Bronchial epithelial cell (primary cell): ENCODE data around the gene AP3S2. TPM values are rescaled to one million over a fixed set of nuclear protein-coding genes. Genes with fewer than 3 reads are reported as not detected.
A peak's percentile ranks its signal among the peaks of the same experiment; 100 is the strongest.
"Not testable (repeated sequence)": the region's sequence is repeated elsewhere in the genome, so short reads cannot be mapped to it uniquely, and the experiment has no call there.

ENCODE experiments used
- DNase-seq: peaks from one replicate; pipeline ENCODE4 v3.0.0-alpha.2; 2010; ENCODE audit warnings: low read depth
- FAIRE-seq: peaks from 2 replicates; lab custom pipeline; 2011; peaks lifted over from hg19 to GRCh38; lab: Jason Lieb, UNC
- H3K27me3 ChIP-seq: 2 replicates; pipeline ENCODE4 v1.5.1; 2011; ENCODE audit warnings: low read length; ENCODE audit not compliant: control insufficient read depth, insufficient read depth
- H3K36me3 ChIP-seq: 2 replicates; pipeline ENCODE4 v1.5.1; 2011; ENCODE audit warnings: low read length; ENCODE audit not compliant: control insufficient read depth, insufficient read depth
- H3K4me3 ChIP-seq: 2 replicates; pipeline ENCODE4 v1.5.1; 2011; ENCODE audit warnings: mild to moderate bottlenecking, low read depth, low read length, control low read depth
- total RNA-seq: library from RNA; depleted of rRNA; stranded (reverse); fragments of >200 nt; gene quantifications from 2 replicates; pipeline ENCODE4 v1.2.1, GENCODE V29; 2014
- TF ChIP-seq, protein P1 (sequence below): IDR thresholded peaks from 2 replicates; pipeline ENCODE4 v1.5.1; 2011; ENCODE audit warnings: mild to moderate bottlenecking, moderate library complexity, low read length, control low read depth, inconsistent platforms; ENCODE audit not compliant: insufficient read depth, severe bottlenecking

AP3S2 gene
- total RNA-seq, 1 donor from 2014 or later, result 51.3 TPM

DNA sequence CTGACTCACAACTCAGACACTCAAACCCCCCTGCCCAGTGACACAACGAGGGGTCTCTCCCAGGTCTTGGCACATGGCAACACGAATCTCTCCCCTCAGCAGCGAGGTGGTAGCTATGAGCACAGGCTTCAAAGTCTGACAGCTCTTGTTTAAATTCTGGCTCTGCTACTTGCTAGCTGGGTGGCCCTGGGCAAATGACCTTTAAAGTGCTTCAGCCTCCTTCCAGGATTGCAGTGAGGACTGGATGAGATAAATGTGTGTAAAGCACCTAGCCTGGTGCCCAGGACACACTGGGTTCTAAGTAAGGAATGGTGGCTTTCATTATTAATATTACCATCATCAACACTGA is 56.0 kb downstream of the AP3S2 start:
- TF ChIP-seq, protein P1, sequence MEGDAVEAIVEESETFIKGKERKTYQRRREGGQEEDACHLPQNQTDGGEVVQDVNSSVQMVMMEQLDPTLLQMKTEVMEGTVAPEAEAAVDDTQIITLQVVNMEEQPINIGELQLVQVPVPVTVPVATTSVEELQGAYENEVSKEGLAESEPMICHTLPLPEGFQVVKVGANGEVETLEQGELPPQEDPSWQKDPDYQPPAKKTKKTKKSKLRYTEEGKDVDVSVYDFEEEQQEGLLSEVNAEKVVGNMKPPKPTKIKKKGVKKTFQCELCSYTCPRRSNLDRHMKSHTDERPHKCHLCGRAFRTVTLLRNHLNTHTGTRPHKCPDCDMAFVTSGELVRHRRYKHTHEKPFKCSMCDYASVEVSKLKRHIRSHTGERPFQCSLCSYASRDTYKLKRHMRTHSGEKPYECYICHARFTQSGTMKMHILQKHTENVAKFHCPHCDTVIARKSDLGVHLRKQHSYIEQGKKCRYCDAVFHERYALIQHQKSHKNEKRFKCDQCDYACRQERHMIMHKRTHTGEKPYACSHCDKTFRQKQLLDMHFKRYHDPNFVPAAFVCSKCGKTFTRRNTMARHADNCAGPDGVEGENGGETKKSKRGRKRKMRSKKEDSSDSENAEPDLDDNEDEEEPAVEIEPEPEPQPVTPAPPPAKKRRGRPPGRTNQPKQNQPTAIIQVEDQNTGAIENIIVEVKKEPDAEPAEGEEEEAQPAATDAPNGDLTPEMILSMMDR, result no peak
- H3K4me3 ChIP-seq, result no peak overlapping the region
- H3K36me3 ChIP-seq, result peaks cover 7% of the 10 kb centered on the region
- H3K27me3 ChIP-seq, result no peaks in the 10 kb centered on the region
- DNase-seq (no peak), FAIRE-seq (no peak)

- DNase-seq, result peak; percentile 58
- FAIRE-seq, result no peak
- Histone ChIP-seq H3K36me3 (peaks cover 7% of the 10 kb centered on the region), H3K4me3 (no peak overlapping the region), H3K27me3 (no peaks in the 10 kb centered on the region)
- TF ChIP-seq, protein P1, result no peak
Measured at GRCh38 chr15:89837134-89837829, 56.5 kb downstream of the AP3S2 start.

DNA sequence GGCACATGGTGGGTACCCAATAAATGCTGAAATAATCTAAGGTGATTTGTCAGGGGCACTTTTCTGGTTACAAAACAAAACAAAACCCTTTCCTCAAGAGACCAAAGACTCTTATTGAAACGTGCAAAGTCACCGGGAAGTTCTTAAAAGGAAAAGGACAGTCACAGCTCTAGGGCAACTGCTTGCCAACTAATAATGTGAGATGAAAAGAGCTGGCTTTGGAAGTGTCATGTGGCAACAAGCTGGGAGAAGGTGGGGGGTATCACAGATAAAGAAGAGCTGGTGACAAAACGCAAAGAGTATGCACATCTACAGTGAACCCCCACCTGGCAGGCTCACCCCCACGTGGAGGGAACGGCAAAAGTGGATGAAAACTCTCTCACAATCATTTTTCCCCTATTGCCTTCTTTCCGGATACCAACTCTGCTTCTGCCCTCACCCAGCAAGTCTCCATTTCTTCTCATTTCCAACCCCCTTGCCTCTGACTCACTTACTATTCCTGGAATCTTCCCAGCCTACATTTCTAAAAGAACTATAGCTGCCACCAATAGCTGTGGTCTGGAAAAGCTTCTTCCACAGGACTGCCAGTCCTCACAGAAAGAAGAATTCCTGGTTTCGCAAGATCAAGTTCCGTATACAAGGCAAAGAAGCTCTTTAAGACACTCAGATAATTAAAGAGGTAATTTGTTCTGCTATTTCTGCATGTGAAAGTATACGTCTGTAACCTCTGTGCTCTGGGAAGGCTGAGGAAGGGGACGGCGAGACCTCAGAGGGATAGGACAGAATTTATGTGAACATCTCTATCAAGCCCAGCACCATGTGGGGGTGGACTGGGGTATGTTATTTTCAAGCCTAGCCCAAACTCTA is 57.3 kb downstream of the AP3S2 start:
- DNase-seq (peak; percentile 90), FAIRE-seq (no peak)
- Histone ChIP-seq H3K36me3 (peaks cover 7% of the 10 kb centered on the region), H3K4me3 (no peak overlapping the region), H3K27me3 (no peaks in the 10 kb centered on the region)
- TF ChIP-seq, protein P1, result no peak

GRCh38 chr15:89835176-89835564 is 58.6 kb downstream of the AP3S2 start:
- Histone ChIP-seq H3K36me3 (peaks cover 7% of the 10 kb centered on the region), H3K27me3 (no peaks in the 10 kb centered on the region), H3K4me3 (no peak overlapping the region)
- TF ChIP-seq, protein P1, result no peak
- DNase-seq (peak; percentile 87), FAIRE-seq (no peak)

- DNase-seq, result peak; percentile 50
- H3K36me3 ChIP-seq, H3K27me3 ChIP-seq, FAIRE-seq, H3K4me3 ChIP-seq: not testable (repeated sequence)
Measured at GRCh38 chr15:89834465-89835175, 59.2 kb downstream of the AP3S2 start.

DNA sequence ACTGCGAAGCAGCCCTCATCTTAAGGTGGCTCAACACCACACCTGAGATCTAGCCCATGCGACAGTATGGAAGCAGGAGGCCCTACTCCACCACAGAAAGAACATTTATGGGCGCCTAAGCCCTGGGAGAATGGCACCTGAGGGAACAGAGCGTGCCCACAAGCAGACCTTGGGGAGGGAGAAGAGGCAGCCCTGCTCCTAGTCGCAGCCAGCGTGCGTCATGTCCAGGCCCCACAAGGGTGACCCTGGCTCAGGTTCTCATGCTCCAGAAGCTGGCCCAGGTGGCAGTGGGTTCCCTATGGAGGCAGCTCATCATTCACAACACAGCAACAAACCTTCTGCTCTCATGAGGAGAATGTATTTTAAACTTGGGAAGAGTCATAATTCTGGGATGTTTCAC is 59.8 kb downstream of the AP3S2 start:
- Histone ChIP-seq H3K36me3 (peaks cover 7% of the 10 kb centered on the region), H3K27me3 (no peaks in the 10 kb centered on the region), H3K4me3 (no peak overlapping the region)
- FAIRE-seq (no peak), DNase-seq (no peak)
- TF ChIP-seq, protein P1, result no peak
